Activated naive CD4-positive, alpha-beta T cell treated with anti-CD3 and anti-CD28 coated beads, Interleukin-2, amount 50 U/mL, for 72 hours (primary cell): ENCODE results near the gene MED12L. TPM values are rescaled to one million over a fixed set of nuclear protein-coding genes. Genes with fewer than 3 reads are reported as not detected.
"Not testable (repeated sequence)": the region's sequence is repeated elsewhere in the genome, so short reads cannot be mapped to it uniquely, and the experiment has no call there.

ENCODE experiments used
- ATAC-seq, 2 donors: fragments of 150-1000 bp; cut with Tn5 transposase; 2 replicates each; pipeline ENCODE4 v1.10.0; 2021; ENCODE audit warnings: mild to moderate bottlenecking in 2 of 2, moderate library complexity in 2 of 2
- DNase-seq, 2 donors: peaks; one replicate each; pipeline ENCODE4 v3.0.0; 2021 to 2022; ENCODE audit warnings: low spot score in 2 of 2
- H3K27ac Mint-ChIP-seq, 2 donors: one replicate each; pipeline ENCODE4 v1.8.0; 2022; ENCODE audit warnings: mild to moderate bottlenecking in 2 of 2, mixed read lengths in 2 of 2
- H3K36me3 Mint-ChIP-seq, 2 donors: one replicate each; pipeline ENCODE4 v1.8.0; 2022; ENCODE audit warnings: mixed read lengths in 2 of 2
- H3K9me3 Mint-ChIP-seq, 2 donors: one replicate each; pipeline ENCODE4 v1.8.0; 2022; ENCODE audit warnings: mixed read lengths in 2 of 2
- total RNA-seq, 2 donors: library from RNA; stranded (reverse); gene quantifications; one replicate each; pipeline ENCODE4 v1.2.3, GENCODE V29; 2022

MED12L gene
- total RNA-seq, 2 donors from 2014 or later: 1.5 to 6.9 TPM

GRCh38 chr3:151147299-151147698 is 61.8 kb downstream of the MED12L start:
- H3K36me3 Mint-ChIP-seq: no peaks in the 10 kb centered on the region
- ATAC-seq (no peak), DNase-seq (no peak)
- no peak overlapping the region for H3K27ac Mint-ChIP-seq
- H3K9me3 Mint-ChIP-seq: no peaks in the 10 kb centered on the region

GRCh38 chr3:151152455-151153079 is 67.1 kb downstream of the MED12L start:
- no peak for DNase-seq
- H3K36me3 Mint-ChIP-seq: no peaks in the 10 kb centered on the region
- ATAC-seq: no peak
- H3K27ac Mint-ChIP-seq: no peak overlapping the region
- no peaks in the 10 kb centered on the region for H3K9me3 Mint-ChIP-seq

GRCh38 chr3:151154566-151154965 is 69.1 kb downstream of the MED12L start:
- DNase-seq: no peak
- no peaks in the 10 kb centered on the region for H3K36me3 Mint-ChIP-seq
- no peak for ATAC-seq
- H3K27ac Mint-ChIP-seq: no peak overlapping the region
- H3K9me3 Mint-ChIP-seq: no peaks in the 10 kb centered on the region

- Mint-ChIP-seq H3K27ac (peak overlapping the region in 1 of 2 donors; percentile 52), H3K9me3 (no peaks in the 10 kb centered on the region), H3K36me3 (no peaks in the 10 kb centered on the region)
- DNase-seq (no peak), ATAC-seq (no peak)
These were observed 70.1 kb downstream of the MED12L start for GRCh38 chr3:151155409-151156128.

GRCh38 chr3:151156618-151157216 is 71.3 kb downstream of the MED12L start:
- Mint-ChIP-seq H3K27ac (no peak overlapping the region), H3K9me3 (no peaks in the 10 kb centered on the region), H3K36me3 (no peaks in the 10 kb centered on the region)
- ATAC-seq (peak; percentile 67 to 75), DNase-seq (peak in 1 of 2 donors; percentile 52)

GRCh38 chr3:151159806-151160205 is 74.3 kb downstream of the MED12L start:
- Mint-ChIP-seq H3K27ac (no peak overlapping the region), H3K9me3 (no peaks in the 10 kb centered on the region), H3K36me3 (no peaks in the 10 kb centered on the region)
- no peak for DNase-seq
- no peak for ATAC-seq

GRCh38 chr3:151165226-151165625 is 79.8 kb downstream of the MED12L start:
- no peak for ATAC-seq
- DNase-seq: no peak
- Mint-ChIP-seq H3K9me3 (no peaks in the 10 kb centered on the region), H3K27ac (no peak overlapping the region), H3K36me3 (no peaks in the 10 kb centered on the region)

GRCh38 chr3:151166161-151166560 is 80.7 kb downstream of the MED12L start:
- Mint-ChIP-seq H3K27ac (no peak overlapping the region), H3K9me3 (no peaks in the 10 kb centered on the region)
- ATAC-seq: no peak

GRCh38 chr3:151168269-151169094 is 83.0 kb downstream of the MED12L start:
- Mint-ChIP-seq H3K9me3 (no peaks in the 10 kb centered on the region), H3K36me3 (no peaks in the 10 kb centered on the region), H3K27ac (no peak overlapping the region)
- peak; percentile 65 to 81 for DNase-seq
- ATAC-seq: peak; percentile 62 to 68

More at GRCh38 chr3:151166161-151166560, 80.7 kb downstream of the MED12L start:
- no peaks in the 10 kb centered on the region for H3K36me3 Mint-ChIP-seq
- no peak for DNase-seq

- H3K27ac Mint-ChIP-seq: peak overlapping the region in 1 of 2 donors; percentile 55
- H3K36me3 Mint-ChIP-seq: peaks cover 0 to 4% of the 10 kb centered on the region in 2 donors
- DNase-seq: no peak
- peak in 1 of 2 donors; percentile 5 for ATAC-seq
- no peaks in the 10 kb centered on the region for H3K9me3 Mint-ChIP-seq
These were observed 83.9 kb downstream of the MED12L start for GRCh38 chr3:151169262-151169947.

- ATAC-seq: peak; percentile 49 to 71
These were observed 84.7 kb downstream of the MED12L start for GRCh38 chr3:151169948-151170679.

GRCh38 chr3:151171145-151171757 is 85.8 kb downstream of the MED12L start:
- Mint-ChIP-seq H3K27ac (peak overlapping the region; percentile 87 to 93), H3K36me3 (peaks cover 0 to 4% of the 10 kb centered on the region in 2 donors), H3K9me3 (no peaks in the 10 kb centered on the region)
- ATAC-seq (peak; percentile 81), DNase-seq (peak in 1 of 2 donors; percentile 34)

More at GRCh38 chr3:151169948-151170679, 84.7 kb downstream of the MED12L start:
- not testable (repeated sequence) for H3K9me3 Mint-ChIP-seq, H3K36me3 Mint-ChIP-seq
- H3K27ac Mint-ChIP-seq: peak overlapping the region; percentile 87 to 93
- DNase-seq: peak; percentile 40 to 62

- ATAC-seq (no peak), DNase-seq (no peak)
- Mint-ChIP-seq H3K27ac (no peak overlapping the region), H3K9me3 (no peaks in the 10 kb centered on the region), H3K36me3 (peaks cover 0 to 4% of the 10 kb centered on the region in 2 donors)
These were observed 88.9 kb downstream of the MED12L start for GRCh38 chr3:151174351-151174750.

GRCh38 chr3:151175952-151176351 is 90.5 kb downstream of the MED12L start:
- ATAC-seq (no peak), DNase-seq (no peak)
- Mint-ChIP-seq H3K36me3 (peaks cover 0 to 4% of the 10 kb centered on the region in 2 donors), H3K27ac (no peak overlapping the region), H3K9me3 (no peaks in the 10 kb centered on the region)

- DNase-seq (no peak), ATAC-seq (no peak)
- no peak overlapping the region for H3K27ac Mint-ChIP-seq
These were observed 92.9 kb downstream of the MED12L start for GRCh38 chr3:151178208-151178845.

More at GRCh38 chr3:151178208-151178845, 92.9 kb downstream of the MED12L start:
- H3K9me3 Mint-ChIP-seq: no peaks in the 10 kb centered on the region
- H3K36me3 Mint-ChIP-seq: peaks cover 0 to 4% of the 10 kb centered on the region in 2 donors
